ENCODE results near the gene RILPL2.

- no peak for TF ChIP-seq EZH2 (IDR thresholded peaks at IDR 0.05; ENCODE audit: insufficient read depth, poor library complexity, severe bottlenecking)
- TF ChIP-seq EZH2phosphoT487 (IDR thresholded peaks at IDR 0.05; ENCODE audit: insufficient read depth, low read depth) = no peak
Observed at GRCh38 chr12:123369229-123369628, 67.3 kb downstream of the RILPL2 start.

All from GM23248 (cell line).